OCI-LY1 (cell line): ENCODE measurements around the gene EFEMP2.

Source experiments
- H2AFZ ChIP-seq: fragments of 200-600 bp; sonication (generic), shearing (Covaris generic); 2 replicates; pipeline ENCODE4 v1.6.0; 2014; ENCODE audit warnings: antibody characterized with exemption, mild to moderate bottlenecking, low read length
- H3F3A ChIP-seq: fragments of 200-600 bp; sonication (generic), shearing (Covaris generic); 2 replicates; pipeline ENCODE4 v1.6.0; 2014; ENCODE audit warnings: mild to moderate bottlenecking, antibody characterized with exemption, low read length, moderate library complexity; ENCODE audit not compliant: insufficient read depth
- H3K27ac ChIP-seq: fragments of 200-600 bp; sonication (generic); 2 replicates; pipeline ENCODE4 v1.5.1; 2014; ENCODE audit warnings: low read length, mixed run types, mild to moderate bottlenecking, low read depth; ENCODE audit not compliant: poor library complexity, severe bottlenecking
- H3K27me3 ChIP-seq: fragments of 200-600 bp; sonication (generic); 2 replicates; pipeline ENCODE4 v1.6.0; 2014; ENCODE audit warnings: antibody characterized with exemption, mild to moderate bottlenecking, low read length, moderate library complexity; ENCODE audit not compliant: insufficient read depth
- H3K36me3 ChIP-seq: fragments of 200-600 bp; sonication (generic); 2 replicates; pipeline ENCODE4 v1.6.1; 2014; ENCODE audit warnings: mild to moderate bottlenecking, antibody characterized with exemption, low read length, moderate library complexity, mixed read lengths; ENCODE audit not compliant: insufficient read depth
- H3K4me1 ChIP-seq: fragments of 200-600 bp; sonication (generic); 2 replicates; pipeline ENCODE4 v1.5.1; 2014; ENCODE audit warnings: mild to moderate bottlenecking, low read length, moderate library complexity; ENCODE audit not compliant: insufficient read depth, severe bottlenecking
- H3K4me2 ChIP-seq: fragments of 200-600 bp; sonication (generic), shearing (Covaris generic); 2 replicates; pipeline ENCODE4 v1.6.1; 2014; ENCODE audit warnings: low read length
- H3K4me3 ChIP-seq: fragments of 200-600 bp; sonication (generic); 2 replicates; pipeline ENCODE4 v1.5.1; 2014; ENCODE audit warnings: low read length, low read depth, mild to moderate bottlenecking, mixed read lengths; ENCODE audit not compliant: poor library complexity, severe bottlenecking
- H3K79me2 ChIP-seq: fragments of 200-600 bp; shearing (Covaris generic); 2 replicates; pipeline ENCODE4 v1.6.1; 2016; ENCODE audit warnings: mixed run types, low read length, mixed read lengths; ENCODE audit not compliant: insufficient read depth
- H3K9ac ChIP-seq: fragments of 200-600 bp; sonication (generic), shearing (Covaris generic); 2 replicates; pipeline ENCODE4 v1.6.1; 2014; ENCODE audit warnings: mild to moderate bottlenecking, low read length, mixed read lengths
- H3K9me2 ChIP-seq: fragments of 200-600 bp; sonication (generic), shearing (Covaris generic); 2 replicates; pipeline ENCODE4 v1.6.1; 2014; ENCODE audit warnings: low read depth, mild to moderate bottlenecking, low read length, mixed read lengths
- H3K9me3 ChIP-seq: fragments of 200-600 bp; shearing (Covaris generic); 2 replicates; pipeline ENCODE4 v1.6.1; 2014; ENCODE audit warnings: low read length, mixed read lengths
- H4K20me1 ChIP-seq: fragments of 200-600 bp; sonication (generic), shearing (Covaris generic); 2 replicates; pipeline ENCODE4 v1.6.0; 2016; ENCODE audit warnings: mild to moderate bottlenecking, low read length; ENCODE audit not compliant: insufficient read depth
- EZH2 ChIP-seq: fragments of 200-600 bp; sonication (generic), shearing (Covaris generic); IDR thresholded peaks from 2 replicates; pipeline ENCODE4 v1.8.0; 2017; ENCODE audit warnings: borderline replicate concordance, mixed run types, mild to moderate bottlenecking, antibody characterized with exemption, low read length, moderate library complexity, mixed read lengths
- TF ChIP-seq, protein P1 (sequence below): fragments of 200-600 bp; sonication (generic), shearing (Covaris generic); IDR thresholded peaks from 2 replicates; pipeline ENCODE4 v1.5.1; 2017; ENCODE audit warnings: mild to moderate bottlenecking, antibody characterized with exemption, low read length, moderate library complexity, mixed read lengths

Gene EFEMP2

DNA sequence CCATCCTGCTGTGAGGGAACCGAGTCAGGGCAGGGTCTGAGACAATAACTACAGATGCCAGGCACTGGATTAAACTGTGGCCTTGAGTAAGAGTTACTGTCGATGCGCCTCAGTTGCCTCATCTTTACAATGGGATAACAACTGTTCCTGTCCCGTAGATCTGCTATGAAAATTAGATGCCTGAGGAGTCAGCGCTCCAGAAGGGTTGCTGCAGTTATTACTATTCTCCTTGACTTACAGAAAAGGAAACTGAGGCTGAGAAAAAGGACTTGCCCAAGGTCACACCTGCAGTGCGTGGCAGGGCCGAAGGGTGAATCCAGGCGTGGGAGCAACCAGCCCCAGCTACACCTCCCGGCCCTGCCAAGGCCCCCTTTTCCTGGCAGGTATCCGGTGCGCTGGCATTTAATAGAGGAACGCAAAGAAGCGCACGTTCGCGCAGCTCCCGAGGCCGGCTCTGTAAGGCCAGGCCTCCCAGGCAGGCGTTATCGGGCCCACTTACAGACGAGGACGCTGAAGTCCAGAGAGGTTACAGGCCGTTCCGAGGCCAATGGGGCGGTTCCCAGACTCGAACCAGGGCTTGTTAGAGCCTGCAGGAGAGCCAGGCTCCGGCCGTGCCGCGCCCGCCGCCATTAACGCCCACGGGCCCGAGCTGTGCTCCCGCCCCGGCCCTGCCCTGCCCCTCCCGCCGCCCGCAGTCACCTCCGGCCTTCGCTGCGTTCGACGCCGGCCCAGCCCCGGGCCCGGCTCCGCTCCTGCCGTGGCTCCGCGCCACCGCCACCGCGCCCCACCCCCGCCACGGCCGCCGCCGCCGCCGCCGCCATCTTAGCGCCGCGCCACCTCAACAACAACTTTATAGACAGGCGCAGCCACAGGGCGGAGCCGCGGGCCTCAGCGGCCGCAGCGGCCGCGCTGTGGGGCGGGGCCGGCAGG is 45.9 kb upstream of the EFEMP2 start, which contains the start of gene C11orf68:
TSS of gene C11orf68 (minus strand) at position 852 of the 930 bp plus-strand sequence. CDS start at position 821, 31 bp downstream.
- Histone ChIP-seq H3K9me2 (no peaks in the 10 kb centered on the region), H3K4me1 (peaks cover 24% of the 10 kb centered on the region), H3K27ac (no peak within 1 kb of the TSS), H3K4me3 (peak within 1 kb of the TSS; percentile 85), H4K20me1 (no peaks in the 10 kb centered on the region), H3K9ac (peak within 1 kb of the TSS; percentile 83), H3F3A (no peaks in the 10 kb centered on the region), H3K79me2 (no peaks in the 10 kb centered on the region), H3K9me3 (no peaks in the 10 kb centered on the region), H3K4me2 (peak within 1 kb of the TSS; percentile 98), H2AFZ (no peak within 1 kb of the TSS), H3K36me3 (0 out of 2 replicates have a peak, but pooled peaks cover 3% of the 10 kb centered on the region), H3K27me3 (no peaks in the 10 kb centered on the region)
- no peak for TF ChIP-seq EZH2
- TF ChIP-seq, protein P1, sequence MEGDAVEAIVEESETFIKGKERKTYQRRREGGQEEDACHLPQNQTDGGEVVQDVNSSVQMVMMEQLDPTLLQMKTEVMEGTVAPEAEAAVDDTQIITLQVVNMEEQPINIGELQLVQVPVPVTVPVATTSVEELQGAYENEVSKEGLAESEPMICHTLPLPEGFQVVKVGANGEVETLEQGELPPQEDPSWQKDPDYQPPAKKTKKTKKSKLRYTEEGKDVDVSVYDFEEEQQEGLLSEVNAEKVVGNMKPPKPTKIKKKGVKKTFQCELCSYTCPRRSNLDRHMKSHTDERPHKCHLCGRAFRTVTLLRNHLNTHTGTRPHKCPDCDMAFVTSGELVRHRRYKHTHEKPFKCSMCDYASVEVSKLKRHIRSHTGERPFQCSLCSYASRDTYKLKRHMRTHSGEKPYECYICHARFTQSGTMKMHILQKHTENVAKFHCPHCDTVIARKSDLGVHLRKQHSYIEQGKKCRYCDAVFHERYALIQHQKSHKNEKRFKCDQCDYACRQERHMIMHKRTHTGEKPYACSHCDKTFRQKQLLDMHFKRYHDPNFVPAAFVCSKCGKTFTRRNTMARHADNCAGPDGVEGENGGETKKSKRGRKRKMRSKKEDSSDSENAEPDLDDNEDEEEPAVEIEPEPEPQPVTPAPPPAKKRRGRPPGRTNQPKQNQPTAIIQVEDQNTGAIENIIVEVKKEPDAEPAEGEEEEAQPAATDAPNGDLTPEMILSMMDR = no peak

DNA sequence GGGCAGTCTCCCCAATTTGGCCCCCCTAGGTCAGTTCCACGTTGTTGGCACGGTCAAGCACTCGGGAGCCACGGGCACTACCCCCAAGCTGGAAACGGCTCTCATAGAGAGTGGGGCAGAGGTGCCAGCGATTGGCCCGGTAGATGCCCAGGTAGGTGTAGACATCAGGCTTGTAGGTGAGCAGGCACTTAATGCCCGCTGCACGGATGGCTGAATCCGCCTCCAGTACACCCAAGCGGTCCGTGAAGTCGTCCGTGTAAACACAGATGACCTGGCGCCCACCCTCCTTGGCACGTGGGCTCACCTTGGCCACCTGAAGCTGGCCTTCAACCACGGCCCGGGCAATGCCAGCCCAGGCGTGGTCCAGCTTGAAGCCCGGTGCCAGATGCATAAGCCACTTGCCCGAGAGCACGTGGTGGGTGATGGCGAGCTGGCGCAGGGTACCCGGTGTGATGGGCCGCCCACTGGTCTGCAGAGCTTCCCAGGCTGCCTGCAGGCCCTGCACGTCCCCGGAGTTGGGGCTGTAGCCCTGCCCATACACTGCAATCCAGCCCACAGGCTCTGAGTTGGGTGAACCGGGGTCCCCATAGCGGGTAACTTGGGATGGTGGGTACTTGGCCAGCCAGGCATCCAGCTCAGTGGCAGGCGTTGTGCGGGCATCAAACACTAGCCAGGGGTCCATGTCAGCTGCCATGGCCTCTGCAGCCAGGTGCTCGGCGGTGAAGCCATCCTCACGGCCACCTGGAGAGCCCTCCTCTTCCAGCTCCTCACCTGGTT is 45.0 kb upstream of the EFEMP2 start:
- TF ChIP-seq, protein P1 = no peak
- no peak for TF ChIP-seq EZH2
- no peaks in the 10 kb centered on the region for H3K27me3 ChIP-seq
- 0 out of 2 replicates have a peak, but pooled peaks cover under 1% of the 10 kb centered on the region for H3K36me3 ChIP-seq
- H3K9me3 ChIP-seq = no peaks in the 10 kb centered on the region
- peaks cover 24% of the 10 kb centered on the region for H3K4me1 ChIP-seq
- H2AFZ ChIP-seq = no peak overlapping the region
- peak overlapping the region; percentile 83 for H3K9ac ChIP-seq
- H3F3A ChIP-seq = no peaks in the 10 kb centered on the region
- no peaks in the 10 kb centered on the region for H3K79me2 ChIP-seq
- no peaks in the 10 kb centered on the region for H3K9me2 ChIP-seq
- peak overlapping the region; percentile 98 for H3K4me2 ChIP-seq
- no peaks in the 10 kb centered on the region for H4K20me1 ChIP-seq
- peak overlapping the region; percentile 78 for H3K4me3 ChIP-seq
- H3K27ac ChIP-seq = no peak overlapping the region

DNA sequence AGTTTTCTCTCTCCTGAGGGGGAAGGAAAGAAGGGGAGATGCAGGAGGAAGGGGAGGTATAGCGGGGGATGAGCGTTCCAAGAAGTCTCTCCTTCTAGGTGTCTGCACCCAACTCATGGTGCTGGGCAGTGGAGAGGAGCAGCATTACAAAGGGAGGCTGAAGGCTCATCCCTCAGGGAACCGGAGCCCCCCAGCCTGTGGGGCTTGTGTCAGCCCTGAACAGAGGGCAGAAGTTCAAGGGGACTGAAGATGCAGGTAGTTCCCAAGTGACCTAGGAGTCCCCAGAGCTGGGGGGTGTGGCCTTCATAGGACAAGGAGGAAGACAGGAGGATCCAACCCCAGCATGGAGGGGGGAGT is 44.5 kb upstream of the EFEMP2 start:
- Histone ChIP-seq H3K9me3 (no peaks in the 10 kb centered on the region), H3K4me2 (no peak overlapping the region), H3K4me1 (peaks cover 24% of the 10 kb centered on the region), H3K4me3 (no peak overlapping the region), H3K79me2 (no peaks in the 10 kb centered on the region), H3K36me3 (no peaks in the 10 kb centered on the region), H3K27me3 (no peaks in the 10 kb centered on the region), H4K20me1 (no peaks in the 10 kb centered on the region), H3K27ac (no peak overlapping the region), H3K9ac (no peak overlapping the region), H3F3A (no peaks in the 10 kb centered on the region), H2AFZ (no peak overlapping the region), H3K9me2 (no peaks in the 10 kb centered on the region)
- TF ChIP-seq EZH2 = no peak
- TF ChIP-seq, protein P1 = no peak
